Measurements from ENCODE around the gene CCDC60.

GRCh38 chr12:119425623-119426022 is 91.1 kb downstream of the CCDC60 start:
- TF ChIP-seq TARDBP (IDR thresholded peaks at IDR 0.05) (no peak), ZNF384 (IDR thresholded peaks at IDR 0.05) (no peak), FOXM1 (IDR thresholded peaks at IDR 0.05; ENCODE audit: borderline replicate concordance) (no peak), FOXK2 (IDR thresholded peaks at IDR 0.05) (no peak), SP1 (IDR thresholded peaks at IDR 0.05) (no peak)
